Stimulated activated CD4-positive, alpha-beta T cell treated with anti-CD3 and anti-CD28 coated beads, Interleukin-1b, Interleukin-23, amount 100 ng/mL, for 48 hours (primary cell): Measurements from ENCODE around the gene SREBF1.

Experiments used
- DNase-seq: peaks from one replicate; pipeline ENCODE4 v3.0.0-alpha.2; 2020

The SREBF1 gene

GRCh38 chr17:17792037-17792550 is 44.7 kb downstream of the SREBF1 start:
- DNase-seq = no peak

GRCh38 chr17:17790637-17791464 is 45.9 kb downstream of the SREBF1 start:
- no peak for DNase-seq

GRCh38 chr17:17789828-17790636 is 46.8 kb downstream of the SREBF1 start:
- no peak for DNase-seq

GRCh38 chr17:17789410-17789809 is 47.4 kb downstream of the SREBF1 start:
- DNase-seq = no peak

GRCh38 chr17:17788967-17789366 is 47.8 kb downstream of the SREBF1 start:
- no peak for DNase-seq

- no peak for DNase-seq
Observed at GRCh38 chr17:17787568-17787967, 49.2 kb downstream of the SREBF1 start.

- no peak for DNase-seq
Observed at GRCh38 chr17:17786998-17787397, 49.8 kb downstream of the SREBF1 start.

GRCh38 chr17:17785407-17785806 is 51.4 kb downstream of the SREBF1 start:
- no peak for DNase-seq

- no peak for DNase-seq
Observed at GRCh38 chr17:17784657-17785267, 52.0 kb downstream of the SREBF1 start.

GRCh38 chr17:17783825-17784656 is 52.7 kb downstream of the SREBF1 start:
- DNase-seq = no peak

- peak; percentile 24 for DNase-seq
Observed at GRCh38 chr17:17783116-17783824, 53.5 kb downstream of the SREBF1 start.

- DNase-seq = no peak
Observed at GRCh38 chr17:17782523-17783115, 54.2 kb downstream of the SREBF1 start.

- no peak for DNase-seq
Observed at GRCh38 chr17:17781591-17782496, 54.9 kb downstream of the SREBF1 start.

GRCh38 chr17:17780922-17781590 is 55.7 kb downstream of the SREBF1 start:
- DNase-seq = no peak

- no peak for DNase-seq
Observed at GRCh38 chr17:17779015-17779611, 57.7 kb downstream of the SREBF1 start.

GRCh38 chr17:17778308-17779014 is 58.3 kb downstream of the SREBF1 start:
- DNase-seq = no peak

- no peak for DNase-seq
Observed at GRCh38 chr17:17776889-17777288, 59.9 kb downstream of the SREBF1 start.
